SU-DHL-6 (cell line): ENCODE results near the gene PINLYP.

Experiments
- H2AFZ ChIP-seq: fragments of 200-600 bp; sonication (generic); 2 replicates; pipeline ENCODE4 v1.6.1; 2014; ENCODE audit warnings: low read depth, mild to moderate bottlenecking, moderate library complexity, mixed read lengths, antibody characterized with exemption, low read length; ENCODE audit not compliant: severe bottlenecking
- H3F3A ChIP-seq: fragments of 200-600 bp; shearing (Covaris generic); 2 replicates; pipeline ENCODE4 v1.6.0; 2016; ENCODE audit warnings: antibody characterized with exemption, mild to moderate bottlenecking; ENCODE audit not compliant: insufficient read depth
- H3K27ac ChIP-seq: fragments of 200-600 bp; sonication (generic); 2 replicates; pipeline ENCODE4 v1.5.1; 2016; ENCODE audit warnings: low read depth, mild to moderate bottlenecking, low read length, moderate library complexity, mixed read lengths
- H3K27me3 ChIP-seq: fragments of 200-600 bp; sonication (generic), shearing (Covaris generic); 2 replicates; pipeline ENCODE4 v1.6.0; 2014; ENCODE audit warnings: mild to moderate bottlenecking, low read length
- H3K36me3 ChIP-seq: fragments of 200-600 bp; sonication (generic); 2 replicates; pipeline ENCODE4 v1.6.1; 2014; ENCODE audit warnings: mild to moderate bottlenecking, low read length, mixed read lengths
- H3K4me2 ChIP-seq: fragments of 300-600, 200-600 bp; shearing (Covaris generic), sonication (generic); 2 replicates; pipeline ENCODE4 v1.6.0; 2014; ENCODE audit warnings: low read length, low read depth, mild to moderate bottlenecking; ENCODE audit not compliant: poor library complexity, severe bottlenecking
- H3K4me3 ChIP-seq: fragments of 200-600 bp; sonication (generic); 2 replicates; pipeline ENCODE4 v1.5.1; 2014; ENCODE audit warnings: antibody characterized with exemption, low read length, mild to moderate bottlenecking, mixed read lengths; ENCODE audit not compliant: insufficient read depth, poor library complexity, severe bottlenecking
- H3K79me2 ChIP-seq: fragments of 200-600 bp; sonication (generic); 2 replicates; pipeline ENCODE4 v1.6.1; 2014; ENCODE audit warnings: mild to moderate bottlenecking, low read length, moderate library complexity; ENCODE audit not compliant: insufficient read depth
- H3K9ac ChIP-seq: fragments of 200-600 bp; sonication (generic); 2 replicates; pipeline ENCODE4 v1.7.0; 2014; ENCODE audit warnings: mild to moderate bottlenecking, low read length
- H3K9me2 ChIP-seq: fragments of 200-600 bp; sonication (generic); replicated peaks from 2 replicates; pipeline ENCODE4 v1.6.1; 2014; ENCODE audit warnings: low read length; ENCODE audit not compliant: insufficient read depth
- H3K9me3 ChIP-seq: fragments of 200-600 bp; sonication (generic); 2 replicates; pipeline ENCODE4 v1.6.1; 2014; ENCODE audit warnings: low read length, mixed read lengths; ENCODE audit not compliant: insufficient read depth
- H4K20me1 ChIP-seq: fragments of 200-600 bp; sonication (generic); 2 replicates; pipeline ENCODE4 v1.6.1; 2014; ENCODE audit warnings: low read depth, mild to moderate bottlenecking, antibody characterized with exemption, low read length, moderate library complexity, mixed read lengths
- EZH2phosphoT487 ChIP-seq: fragments of 200-600 bp; sonication (generic), shearing (Covaris generic); conservative IDR thresholded peaks from 2 replicates; pipeline ENCODE4 v1.6.1; 2018; ENCODE audit warnings: mild to moderate bottlenecking, antibody characterized with exemption, low read length, moderate library complexity, mixed read lengths
- TF ChIP-seq, protein P1 (sequence below): fragments of 200-600 bp; sonication (generic); IDR thresholded peaks from one replicate; pipeline ENCODE4 v1.5.1; 2017; ENCODE audit warnings: antibody characterized with exemption, mild to moderate bottlenecking, low read length, moderate library complexity; ENCODE audit not compliant: insufficient read depth, poor library complexity, severe bottlenecking

The PINLYP gene

DNA sequence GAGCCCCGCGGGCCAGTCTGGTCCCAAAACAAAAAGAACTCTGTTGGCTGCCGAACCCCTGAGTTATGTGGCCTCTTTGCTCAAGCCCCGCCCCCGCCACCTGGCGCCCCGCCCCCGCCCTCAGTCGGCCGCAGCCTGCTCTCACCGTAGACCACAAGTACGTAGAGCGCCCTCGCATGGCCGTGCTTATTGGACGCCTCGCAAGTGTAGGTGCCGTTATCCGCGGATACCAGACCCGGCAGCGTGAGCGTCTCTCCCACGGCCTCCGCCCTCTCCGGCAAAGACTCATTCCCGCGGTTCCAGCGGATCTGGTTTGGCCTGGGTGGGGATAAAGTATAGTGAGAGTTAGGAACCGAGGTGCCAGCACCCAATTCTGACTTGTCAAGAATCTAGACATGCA is 49.3 kb downstream of the PINLYP start:
- no peaks in the 10 kb centered on the region for H4K20me1 ChIP-seq
- TF ChIP-seq EZH2phosphoT487: no peak
- TF ChIP-seq, protein P1, sequence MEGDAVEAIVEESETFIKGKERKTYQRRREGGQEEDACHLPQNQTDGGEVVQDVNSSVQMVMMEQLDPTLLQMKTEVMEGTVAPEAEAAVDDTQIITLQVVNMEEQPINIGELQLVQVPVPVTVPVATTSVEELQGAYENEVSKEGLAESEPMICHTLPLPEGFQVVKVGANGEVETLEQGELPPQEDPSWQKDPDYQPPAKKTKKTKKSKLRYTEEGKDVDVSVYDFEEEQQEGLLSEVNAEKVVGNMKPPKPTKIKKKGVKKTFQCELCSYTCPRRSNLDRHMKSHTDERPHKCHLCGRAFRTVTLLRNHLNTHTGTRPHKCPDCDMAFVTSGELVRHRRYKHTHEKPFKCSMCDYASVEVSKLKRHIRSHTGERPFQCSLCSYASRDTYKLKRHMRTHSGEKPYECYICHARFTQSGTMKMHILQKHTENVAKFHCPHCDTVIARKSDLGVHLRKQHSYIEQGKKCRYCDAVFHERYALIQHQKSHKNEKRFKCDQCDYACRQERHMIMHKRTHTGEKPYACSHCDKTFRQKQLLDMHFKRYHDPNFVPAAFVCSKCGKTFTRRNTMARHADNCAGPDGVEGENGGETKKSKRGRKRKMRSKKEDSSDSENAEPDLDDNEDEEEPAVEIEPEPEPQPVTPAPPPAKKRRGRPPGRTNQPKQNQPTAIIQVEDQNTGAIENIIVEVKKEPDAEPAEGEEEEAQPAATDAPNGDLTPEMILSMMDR: peak; percentile 33
- H3F3A ChIP-seq: peaks cover 22% of the 10 kb centered on the region
- no peaks in the 10 kb centered on the region for H3K27me3 ChIP-seq
- H3K27ac ChIP-seq: no peak overlapping the region
- H3K9me2 ChIP-seq: no peaks in the 10 kb centered on the region
- no peak overlapping the region for H3K4me3 ChIP-seq
- H3K79me2 ChIP-seq: no peaks in the 10 kb centered on the region
- H3K9me3 ChIP-seq: no peaks in the 10 kb centered on the region
- H3K9ac ChIP-seq: no peak overlapping the region
- H3K4me2 ChIP-seq: peak overlapping the region; percentile 19
- no peak overlapping the region for H2AFZ ChIP-seq
- no peaks in the 10 kb centered on the region for H3K36me3 ChIP-seq

DNA sequence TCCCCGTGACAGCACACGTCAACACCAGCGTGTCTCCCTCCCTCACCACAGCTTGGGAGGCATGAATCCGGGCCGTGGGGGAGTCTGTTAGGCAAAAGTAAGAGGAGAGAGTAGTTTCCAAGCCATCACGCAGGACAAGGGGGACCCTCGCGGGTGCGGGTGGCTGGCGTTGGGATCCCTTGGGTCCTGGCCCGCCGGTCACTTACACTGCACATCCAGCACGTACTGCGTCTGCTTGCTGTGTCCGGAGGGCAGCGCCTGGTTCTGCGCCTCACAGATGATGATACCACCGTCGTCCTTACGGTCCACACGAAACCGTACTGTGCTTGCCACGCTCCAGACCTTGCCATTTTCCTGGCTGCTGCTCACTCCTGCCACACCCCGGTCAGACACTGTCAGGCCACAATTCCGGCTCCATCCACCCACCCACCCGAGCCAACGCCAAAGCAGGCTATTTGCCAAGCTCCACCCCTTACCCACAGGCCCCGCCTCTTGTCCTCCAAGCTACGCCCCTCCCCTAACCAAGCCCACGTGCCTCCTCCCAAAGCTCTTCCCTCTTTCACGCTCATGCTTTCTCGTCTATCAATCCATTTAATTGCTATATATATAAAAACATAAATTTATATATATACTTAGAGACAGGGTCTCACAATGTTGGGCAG is 50.4 kb downstream of the PINLYP start:
- no peaks in the 10 kb centered on the region for H3K9me2 ChIP-seq
- H3F3A ChIP-seq: peaks cover 13% of the 10 kb centered on the region
- H3K4me2 ChIP-seq: no peak overlapping the region
- H2AFZ ChIP-seq: no peak overlapping the region
- no peak overlapping the region for H3K9ac ChIP-seq
- H3K9me3 ChIP-seq: no peaks in the 10 kb centered on the region
- no peaks in the 10 kb centered on the region for H3K79me2 ChIP-seq
- H3K27ac ChIP-seq: no peak overlapping the region
- no peak overlapping the region for H3K4me3 ChIP-seq
- H3K27me3 ChIP-seq: no peaks in the 10 kb centered on the region
- H3K36me3 ChIP-seq: no peaks in the 10 kb centered on the region
- no peak for TF ChIP-seq EZH2phosphoT487
- TF ChIP-seq, protein P1: no peak
- H4K20me1 ChIP-seq: no peaks in the 10 kb centered on the region

DNA sequence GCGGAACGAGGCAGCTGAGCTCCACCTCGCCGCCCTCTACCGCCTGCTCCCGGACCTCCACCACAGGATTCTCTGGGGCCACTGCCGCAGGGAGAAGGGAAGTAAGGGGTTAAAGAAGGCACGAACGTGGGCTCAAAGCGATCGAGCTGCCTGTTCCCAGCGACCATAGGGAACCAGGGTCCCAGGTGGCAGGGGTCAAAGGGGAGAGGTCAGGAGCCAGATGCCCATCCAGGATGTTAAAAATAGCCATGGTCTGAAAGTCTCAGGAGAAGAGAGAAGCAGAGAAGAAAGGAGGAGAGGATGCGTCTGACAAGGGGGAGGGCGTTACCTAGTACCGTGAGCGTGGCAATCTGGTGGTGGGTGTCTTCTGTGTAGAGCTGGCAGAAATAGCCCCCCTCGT is 51.2 kb downstream of the PINLYP start:
- no peak for TF ChIP-seq EZH2phosphoT487
- TF ChIP-seq, protein P1: no peak
- Histone ChIP-seq H2AFZ (no peak overlapping the region), H3K36me3 (no peaks in the 10 kb centered on the region), H3F3A (peaks cover 8% of the 10 kb centered on the region), H3K27me3 (no peaks in the 10 kb centered on the region), H4K20me1 (no peaks in the 10 kb centered on the region), H3K4me2 (no peak overlapping the region), H3K79me2 (no peaks in the 10 kb centered on the region), H3K4me3 (no peak overlapping the region), H3K9me3 (no peaks in the 10 kb centered on the region), H3K27ac (no peak overlapping the region), H3K9ac (no peak overlapping the region), H3K9me2 (no peaks in the 10 kb centered on the region)
